Activated gamma-delta T cell (primary cell): Measurements from ENCODE around the gene ETV3.

Source experiments
- DNase-seq: peaks from one replicate; lab custom pipeline; 2025; lab: John Stamatoyannopoulos, UW

Gene ETV3

GRCh38 chr1:157139052-157139715, 989 bp upstream of the ETV3 start:
- DNase-seq: no peak

GRCh38 chr1:157137408-157138219, 581 bp downstream of the ETV3 start:
- DNase-seq: no peak

GRCh38 chr1:157137046-157137407, 1.2 kb downstream of the ETV3 start:
- no peak for DNase-seq

GRCh38 chr1:157136133-157136532, 2.1 kb downstream of the ETV3 start:
- no peak for DNase-seq

GRCh38 chr1:157135646-157136045, 2.5 kb downstream of the ETV3 start:
- no peak for DNase-seq

GRCh38 chr1:157135070-157135469, 3.1 kb downstream of the ETV3 start:
- no peak for DNase-seq

- no peak for DNase-seq
Measured at GRCh38 chr1:157134442-157134841, 3.8 kb downstream of the ETV3 start.

- no peak for DNase-seq
Measured at GRCh38 chr1:157133426-157133825, 4.8 kb downstream of the ETV3 start.

- DNase-seq: no peak
Measured at GRCh38 chr1:157132616-157133167, 5.5 kb downstream of the ETV3 start.

- DNase-seq: no peak
Measured at GRCh38 chr1:157132111-157132510, 6.1 kb downstream of the ETV3 start.

GRCh38 chr1:157131281-157131680, 6.9 kb downstream of the ETV3 start:
- no peak for DNase-seq

- DNase-seq: no peak
Measured at GRCh38 chr1:157124855-157125254, 13.3 kb downstream of the ETV3 start.

GRCh38 chr1:157119448-157119847, 18.7 kb downstream of the ETV3 start:
- DNase-seq: no peak

GRCh38 chr1:157119008-157119407, 19.2 kb downstream of the ETV3 start:
- DNase-seq: no peak

- no peak for DNase-seq
Measured at GRCh38 chr1:157117527-157118057, 20.6 kb downstream of the ETV3 start.

- DNase-seq: no peak
Measured at GRCh38 chr1:157116737-157117103, 21.5 kb downstream of the ETV3 start.

- no peak for DNase-seq
Measured at GRCh38 chr1:157115851-157116736, 22.1 kb downstream of the ETV3 start.

- DNase-seq: no peak
Measured at GRCh38 chr1:157115429-157115838, 22.8 kb downstream of the ETV3 start.

- no peak for DNase-seq
Measured at GRCh38 chr1:157114183-157115121, 23.7 kb downstream of the ETV3 start.

- no peak for DNase-seq
Measured at GRCh38 chr1:157113631-157114030, 24.6 kb downstream of the ETV3 start.

GRCh38 chr1:157113106-157113505, 25.1 kb downstream of the ETV3 start:
- DNase-seq: no peak
